Measurements from ENCODE around the gene CRTC1. TPM values are rescaled to one million over a fixed set of nuclear protein-coding genes. Genes with fewer than 3 reads are reported as not detected.

Gene CRTC1
- total RNA-seq, 1 donor from 2014 or later, result 8.8 TPM

DNA sequence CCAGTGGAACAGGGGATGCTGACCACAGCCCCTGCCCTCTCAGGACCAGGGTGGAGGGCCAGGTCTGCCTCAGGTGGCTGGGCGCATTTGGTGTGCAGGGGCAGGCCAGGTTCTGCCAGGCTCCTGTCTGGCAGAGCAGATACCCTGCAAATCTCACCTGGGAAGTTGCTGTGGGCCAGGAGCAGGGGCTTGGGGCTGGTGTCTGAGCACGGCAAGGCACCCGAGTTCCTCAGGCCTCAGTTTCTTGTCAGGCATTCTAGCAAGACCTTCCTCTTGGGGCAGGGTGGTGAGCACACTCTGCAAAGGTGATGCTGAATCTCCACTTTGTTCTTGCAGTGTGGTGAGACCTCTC, 1.1 kb downstream of the CRTC1 start:
- DNase-seq (ENCODE audit: low spot score), result no peak
- intact Hi-C loops (cut with DNase I), result loop anchor here (5.0 kb wide), 1 partner anchor 148 kb away; the partner anchor contains the start of gene UPF1

DNA sequence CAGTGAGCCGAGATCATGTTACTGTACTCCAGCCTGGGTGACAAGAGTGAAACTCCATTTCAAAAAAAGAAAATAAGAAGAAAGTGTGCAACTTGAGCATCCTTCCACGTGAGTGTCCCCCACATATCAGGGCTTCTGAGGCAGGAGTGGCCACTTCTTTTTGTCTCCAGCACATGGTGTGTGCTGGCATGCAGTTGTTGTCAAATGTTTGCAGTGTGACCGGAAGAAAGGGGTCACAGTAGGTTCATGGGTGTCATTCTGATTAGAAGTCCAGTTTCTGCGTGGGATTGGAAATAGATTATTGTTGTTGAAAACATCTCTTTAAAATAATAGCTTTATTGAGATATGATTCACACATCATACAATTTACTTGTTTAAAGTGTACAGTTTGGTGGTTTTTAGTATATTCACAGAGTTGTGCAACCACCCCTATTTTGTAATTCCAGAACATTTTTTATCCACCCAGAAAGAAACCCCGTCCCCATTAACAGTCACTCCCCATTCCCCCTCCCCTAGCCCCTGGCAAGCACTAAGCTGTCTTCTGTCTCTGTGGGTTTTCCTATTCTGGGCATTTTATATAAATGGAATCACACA, 2.2 kb downstream of the CRTC1 start:
- intact Hi-C loops (cut with DNase I), result no loop called here

DNA sequence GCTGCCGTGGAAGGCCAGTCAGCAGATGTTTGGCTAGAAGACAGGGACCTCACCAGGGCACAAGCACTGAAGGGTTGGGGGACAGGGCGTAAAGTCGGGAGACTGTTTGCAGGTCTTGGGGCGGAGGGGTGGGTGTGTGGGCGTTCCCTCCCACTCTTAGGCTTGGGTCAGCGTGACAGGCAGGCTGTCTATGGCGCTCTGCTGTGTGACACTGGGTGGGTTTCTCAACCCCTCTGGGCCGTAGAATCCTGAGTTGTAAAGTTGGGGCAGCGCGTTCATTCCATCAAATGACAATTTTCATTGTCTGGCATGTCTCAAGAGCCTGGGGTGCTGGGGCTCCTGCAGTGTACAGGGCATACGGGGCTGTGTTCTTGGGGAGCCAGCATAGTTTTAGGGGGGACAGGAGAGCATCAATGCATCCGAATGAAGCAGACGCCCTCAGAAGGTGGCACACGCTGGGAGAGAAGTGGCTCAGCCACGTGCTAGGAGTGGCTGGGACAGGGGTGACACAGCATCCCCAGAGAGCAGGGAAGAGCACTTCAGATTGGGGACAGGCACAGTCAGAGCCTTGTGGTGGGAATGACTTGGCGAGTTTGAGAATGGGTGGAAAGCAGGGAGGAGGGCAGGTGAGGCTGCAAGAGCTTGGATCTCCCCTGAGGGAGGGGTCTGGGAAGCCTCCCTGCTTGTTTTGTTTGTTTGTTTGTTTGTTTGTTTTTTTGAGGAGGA, 4.4 kb downstream of the CRTC1 start:
- DNase-seq (ENCODE audit: low spot score), result no peak
- intact Hi-C loops (cut with DNase I), result no loop called here

More for the DNA sequence above, 2.2 kb downstream of the CRTC1 start:
- no peak for DNase-seq (ENCODE audit: low spot score)

DNA sequence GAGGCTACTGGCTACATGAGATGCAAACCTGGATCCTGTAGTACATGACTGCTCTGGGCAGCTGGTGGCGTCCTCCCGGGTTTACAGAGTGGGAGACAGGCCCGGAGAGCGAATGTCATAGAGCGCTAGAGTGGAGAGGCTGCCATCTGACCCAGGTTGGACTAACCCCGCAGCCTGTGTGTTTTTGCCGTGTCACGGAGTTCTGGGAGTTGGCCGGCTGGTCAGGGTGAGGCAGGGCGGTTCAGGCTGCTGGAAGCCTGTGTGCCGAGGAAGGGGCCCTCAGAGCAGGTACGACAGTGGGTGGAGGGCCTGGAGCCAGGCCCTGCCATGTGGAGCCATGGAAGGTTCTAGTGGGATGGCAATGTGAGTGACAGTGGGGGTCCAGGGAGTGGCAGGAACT, 12.5 kb downstream of the CRTC1 start:
- DNase-seq (ENCODE audit: low spot score), result no peak

DNA sequence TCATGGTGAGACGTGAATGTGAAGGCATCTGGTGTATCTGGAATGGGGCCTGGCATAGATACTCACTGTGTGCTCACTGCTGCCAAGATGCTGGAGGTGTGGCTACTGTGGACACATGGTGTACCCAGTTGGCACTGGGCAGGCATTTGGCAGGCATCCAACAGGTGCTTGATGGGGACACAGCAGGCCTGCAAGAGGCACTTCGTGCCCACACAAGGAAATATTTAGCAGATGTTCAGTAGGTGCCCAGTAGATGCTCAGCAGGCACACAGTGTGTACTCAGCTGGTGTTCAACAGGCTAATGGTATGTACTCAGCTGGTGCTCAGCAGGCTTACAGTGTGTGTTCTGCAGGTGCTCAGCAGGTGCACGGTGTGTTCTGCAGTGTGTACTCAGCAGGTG, 14.2 kb downstream of the CRTC1 start:
- intact Hi-C loops (cut with DNase I), result no loop called here
- no peak for DNase-seq (ENCODE audit: low spot score)

More for the DNA sequence above, 12.5 kb downstream of the CRTC1 start:
- intact Hi-C loops (cut with DNase I), result no loop called here

DNA sequence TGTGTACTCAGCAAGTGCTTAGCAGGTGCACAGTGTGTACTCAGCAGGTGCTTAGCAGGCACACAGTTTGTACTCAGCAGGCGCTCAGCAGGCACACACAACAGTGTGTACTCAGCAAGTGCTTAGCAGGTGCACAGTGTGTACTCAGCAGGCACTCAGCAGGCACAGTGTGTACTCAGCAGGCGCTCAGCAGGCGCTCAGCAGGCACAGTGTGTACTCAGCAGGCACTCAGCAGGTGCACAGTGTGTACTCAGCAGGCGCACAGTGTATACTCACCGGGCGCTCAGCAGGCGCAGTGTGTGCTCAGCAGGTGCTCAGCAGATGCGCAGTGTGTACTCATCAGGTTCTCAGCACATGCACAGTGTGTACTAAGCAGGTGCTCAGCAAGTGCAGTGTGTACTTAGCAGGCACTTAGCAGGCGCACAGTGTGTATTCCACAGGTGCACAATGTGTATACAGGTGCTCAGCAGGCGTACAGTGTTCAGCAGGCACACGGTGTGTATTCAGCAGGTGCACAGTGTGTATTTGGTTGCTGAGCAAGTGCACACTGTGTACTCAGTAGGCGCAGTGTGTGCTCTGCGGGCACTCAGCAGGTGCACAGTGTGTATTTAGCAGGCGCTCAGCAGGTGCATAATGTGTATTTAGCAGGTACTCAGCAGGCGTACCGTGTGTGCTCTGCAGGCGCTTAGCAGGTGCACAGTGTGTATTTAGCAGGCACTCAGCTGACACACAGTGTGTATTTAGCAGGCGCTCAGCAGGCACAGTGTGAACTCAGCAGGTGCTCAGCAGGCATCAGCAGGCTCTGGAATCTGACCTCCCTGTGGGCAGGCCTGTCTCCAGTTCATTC, 15.1 kb downstream of the CRTC1 start:
- intact Hi-C loops (cut with DNase I), result no loop called here
- DNase-seq (ENCODE audit: low spot score), result no peak

DNA sequence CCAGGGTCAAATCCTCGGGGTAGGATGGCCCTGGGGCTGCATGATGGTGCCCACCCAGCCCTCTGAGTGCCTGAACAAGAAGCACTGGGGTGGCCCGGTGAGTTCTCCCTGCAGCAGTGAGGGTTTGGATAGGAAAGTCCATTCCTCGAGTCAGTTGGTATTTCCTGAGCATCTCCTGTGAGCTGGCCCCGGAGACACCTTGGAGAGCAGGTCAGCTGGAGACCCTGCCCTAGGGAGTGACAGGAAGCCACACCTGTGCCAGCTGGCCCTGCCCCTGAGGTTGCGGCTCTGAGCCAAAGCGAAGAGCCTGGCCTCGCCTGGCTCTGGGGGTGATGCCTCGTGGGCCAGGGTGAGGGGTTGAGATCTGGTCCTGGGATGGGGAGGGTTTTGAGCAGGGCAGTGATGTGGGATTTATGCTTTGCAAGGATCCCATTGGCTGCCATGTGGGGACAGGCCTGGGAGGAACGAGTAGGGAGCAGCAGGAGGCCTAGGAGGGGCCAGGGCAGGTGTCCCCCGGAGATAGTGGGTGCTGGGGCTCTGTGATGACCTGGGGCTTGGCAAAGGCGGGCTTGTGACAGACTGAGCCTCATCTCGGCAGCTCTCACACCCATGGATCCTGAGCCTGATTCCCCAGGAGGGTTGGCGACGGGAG, 16.0 kb downstream of the CRTC1 start:
- intact Hi-C loops (cut with DNase I), result no loop called here
- DNase-seq (ENCODE audit: low spot score), result no peak

DNA sequence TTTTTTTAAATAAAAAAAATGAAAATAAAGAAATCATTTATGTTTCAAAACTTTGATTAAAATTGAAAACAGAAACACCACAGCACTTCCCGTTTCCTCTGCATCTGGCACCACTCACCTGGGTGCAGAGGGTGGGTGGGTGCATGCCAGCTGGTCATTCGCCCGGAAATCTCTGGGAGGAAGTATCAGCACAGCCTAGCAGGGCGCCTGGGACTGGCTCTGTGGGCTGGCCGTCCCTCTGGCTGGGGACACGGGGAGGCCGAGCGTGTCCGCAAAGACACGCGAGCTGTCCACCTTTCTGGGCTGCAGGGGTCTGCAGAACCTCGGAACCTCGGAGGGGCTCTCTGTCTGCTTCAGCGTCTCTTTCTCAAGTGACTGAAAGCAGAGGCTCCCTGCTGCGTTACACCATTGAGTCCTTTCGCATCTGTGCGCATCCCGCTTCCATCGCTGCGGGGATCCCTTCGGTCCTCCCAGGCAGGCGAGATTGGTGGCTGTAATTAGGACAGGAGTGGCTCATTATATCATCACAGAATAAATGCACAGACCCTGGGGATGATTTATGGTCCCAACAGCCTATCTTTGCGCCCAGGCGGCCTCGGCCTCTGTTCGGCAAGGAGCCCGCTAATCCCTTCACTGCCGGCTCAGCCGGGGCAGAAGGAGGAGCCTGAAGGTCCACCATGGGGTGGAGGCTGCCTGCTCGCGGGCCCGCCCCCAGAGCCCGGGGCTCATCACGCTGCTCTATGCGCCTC, 17.2 kb downstream of the CRTC1 start:
- intact Hi-C loops (cut with DNase I), result no loop called here
- DNase-seq (ENCODE audit: low spot score), result peak; percentile 85

DNA sequence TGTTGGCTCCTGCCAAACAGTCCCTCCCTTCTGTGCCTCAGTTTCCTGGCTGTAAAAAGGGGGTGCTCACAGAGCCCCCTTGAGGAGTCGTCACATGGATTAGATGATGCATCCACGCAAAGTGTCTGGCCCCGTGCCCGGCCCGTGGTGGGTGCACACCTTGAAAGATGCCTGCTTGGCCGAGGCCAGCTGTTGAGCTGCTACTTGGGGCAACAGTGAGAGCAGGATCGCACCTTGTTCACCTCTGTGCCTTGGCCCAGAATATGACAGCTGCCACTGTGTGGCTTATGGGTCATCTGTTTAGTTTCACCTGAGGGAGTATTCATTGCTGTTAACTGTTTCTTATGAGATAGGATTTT, 17.7 kb downstream of the CRTC1 start:
- intact Hi-C loops (cut with DNase I), result no loop called here

DNA sequence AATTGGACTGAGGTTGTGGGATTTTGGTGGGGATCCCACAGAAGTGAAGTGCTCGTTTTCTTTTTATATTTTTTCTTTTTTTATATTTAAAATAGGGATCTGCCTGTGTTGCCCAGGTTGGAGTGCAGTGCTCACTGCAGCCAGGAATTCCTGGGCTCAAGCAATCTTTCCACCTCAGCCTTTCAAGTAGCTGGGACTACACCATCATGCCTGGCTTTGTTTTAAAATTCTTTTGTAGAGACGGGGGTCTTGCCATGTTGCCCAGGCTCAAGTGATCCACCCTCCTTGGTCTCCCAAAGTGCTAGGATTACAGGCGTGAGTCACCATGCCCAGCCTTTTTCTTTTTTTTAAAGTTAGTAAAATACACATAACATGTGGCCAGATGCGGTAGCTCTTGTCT, 20.6 kb downstream of the CRTC1 start:
- DNase-seq (ENCODE audit: low spot score), result no peak
- intact Hi-C loops (cut with DNase I), result no loop called here

More for the DNA sequence above, 17.7 kb downstream of the CRTC1 start:
- DNase-seq (ENCODE audit: low spot score), result no peak

DNA sequence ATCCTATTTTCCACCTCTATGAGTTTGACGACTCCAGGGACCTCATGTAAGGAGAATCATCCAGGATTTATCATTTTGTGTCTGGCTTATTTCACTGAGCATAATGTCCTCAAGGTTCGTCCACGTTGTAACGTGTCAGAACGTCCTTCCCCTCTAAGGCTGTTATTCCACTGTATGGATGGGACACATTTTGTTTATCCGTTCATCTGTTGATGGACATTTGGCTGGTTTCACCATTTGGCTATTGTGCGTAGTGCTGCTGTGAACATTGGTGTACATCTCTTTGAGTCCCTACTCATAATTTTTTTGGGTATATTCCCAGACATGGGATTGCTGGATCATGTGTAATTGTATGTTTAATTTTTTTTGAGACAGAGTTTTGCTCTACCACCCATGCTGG, 21.5 kb downstream of the CRTC1 start:
- DNase-seq (ENCODE audit: low spot score), result no peak
- intact Hi-C loops (cut with DNase I), result no loop called here

DNA sequence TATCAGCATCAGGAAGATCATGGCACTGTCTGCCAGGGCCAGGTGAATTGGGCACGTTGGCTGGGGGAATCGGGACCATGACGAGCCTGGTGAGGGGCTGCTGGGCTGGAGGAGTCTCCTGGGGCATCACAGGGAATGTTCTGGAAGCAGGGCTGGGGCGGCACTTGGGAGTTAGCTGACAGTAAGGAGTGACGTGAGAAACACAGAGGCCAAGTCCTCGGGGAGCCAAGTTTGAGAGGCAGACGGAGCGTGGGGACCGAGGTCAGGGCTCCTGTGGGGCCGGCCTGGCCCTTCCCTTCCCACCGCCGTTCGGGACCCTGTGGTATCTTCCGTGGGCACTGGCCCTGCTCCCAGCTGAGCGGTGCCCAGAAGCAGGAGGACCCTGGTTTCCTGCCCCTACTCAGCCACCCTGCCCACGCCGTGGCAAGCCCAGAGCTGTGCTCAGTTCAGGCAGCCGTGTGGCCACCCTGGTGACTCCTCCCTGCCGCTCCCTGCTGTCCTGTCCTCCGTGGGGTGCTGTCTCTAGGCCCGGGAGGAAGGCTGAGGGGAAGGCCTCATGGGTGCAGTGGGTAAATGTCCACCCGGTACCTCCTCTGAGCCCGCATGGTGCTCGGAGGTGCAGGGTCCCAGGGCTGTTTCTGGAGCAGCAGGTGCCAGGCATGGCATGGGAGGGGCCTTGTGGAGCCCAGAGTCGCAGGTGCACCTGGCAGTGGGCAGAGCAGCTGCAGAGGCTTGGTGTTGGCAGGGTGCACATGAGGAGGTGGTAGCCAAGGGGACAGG, 25.2 kb downstream of the CRTC1 start:
- no peak for DNase-seq (ENCODE audit: low spot score)
- intact Hi-C loops (cut with DNase I), result no loop called here

DNA sequence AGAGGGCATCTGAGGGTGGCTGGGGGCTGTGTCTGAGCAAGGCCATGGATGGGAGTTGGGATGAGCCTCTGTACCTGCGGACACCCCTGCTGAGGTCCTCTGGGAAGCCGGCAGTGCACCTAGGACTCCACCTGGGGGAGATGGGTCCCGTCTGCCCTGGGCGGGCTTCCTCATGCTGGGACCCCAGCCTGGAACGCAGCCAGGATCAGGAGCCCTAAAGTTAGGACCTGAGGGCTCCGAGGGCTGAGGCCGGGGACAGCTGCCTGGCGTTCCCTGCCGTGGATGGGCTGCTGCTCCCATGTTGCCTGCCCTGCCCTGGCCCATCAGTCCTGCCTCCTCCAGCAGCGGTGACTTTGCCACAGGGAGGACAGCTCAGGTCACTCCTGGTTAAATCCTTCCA, 26.1 kb downstream of the CRTC1 start:
- intact Hi-C loops (cut with DNase I), result no loop called here
- DNase-seq (ENCODE audit: low spot score), result no peak

DNA sequence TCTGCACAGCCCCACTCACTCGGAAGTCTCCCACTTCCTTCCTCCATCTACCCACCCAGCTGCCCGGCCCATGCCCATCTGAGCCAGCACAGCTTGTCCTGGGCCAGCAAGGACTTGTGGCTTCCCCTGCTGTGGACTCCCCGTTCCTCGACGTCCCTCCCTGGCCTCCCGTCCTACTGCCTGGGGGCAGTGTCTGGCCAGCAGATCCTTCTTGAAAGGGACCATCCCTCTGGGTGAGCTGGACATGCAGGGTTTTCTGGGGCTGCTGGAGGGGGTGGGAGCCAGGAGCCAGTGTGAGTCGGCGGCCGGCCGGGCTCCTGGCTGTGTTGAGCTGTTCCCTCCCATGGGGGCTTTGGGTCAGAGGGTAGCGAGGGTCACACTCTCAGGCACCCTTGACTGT, 26.7 kb downstream of the CRTC1 start:
- intact Hi-C loops (cut with DNase I), result no loop called here
- no peak for DNase-seq (ENCODE audit: low spot score)

DNA sequence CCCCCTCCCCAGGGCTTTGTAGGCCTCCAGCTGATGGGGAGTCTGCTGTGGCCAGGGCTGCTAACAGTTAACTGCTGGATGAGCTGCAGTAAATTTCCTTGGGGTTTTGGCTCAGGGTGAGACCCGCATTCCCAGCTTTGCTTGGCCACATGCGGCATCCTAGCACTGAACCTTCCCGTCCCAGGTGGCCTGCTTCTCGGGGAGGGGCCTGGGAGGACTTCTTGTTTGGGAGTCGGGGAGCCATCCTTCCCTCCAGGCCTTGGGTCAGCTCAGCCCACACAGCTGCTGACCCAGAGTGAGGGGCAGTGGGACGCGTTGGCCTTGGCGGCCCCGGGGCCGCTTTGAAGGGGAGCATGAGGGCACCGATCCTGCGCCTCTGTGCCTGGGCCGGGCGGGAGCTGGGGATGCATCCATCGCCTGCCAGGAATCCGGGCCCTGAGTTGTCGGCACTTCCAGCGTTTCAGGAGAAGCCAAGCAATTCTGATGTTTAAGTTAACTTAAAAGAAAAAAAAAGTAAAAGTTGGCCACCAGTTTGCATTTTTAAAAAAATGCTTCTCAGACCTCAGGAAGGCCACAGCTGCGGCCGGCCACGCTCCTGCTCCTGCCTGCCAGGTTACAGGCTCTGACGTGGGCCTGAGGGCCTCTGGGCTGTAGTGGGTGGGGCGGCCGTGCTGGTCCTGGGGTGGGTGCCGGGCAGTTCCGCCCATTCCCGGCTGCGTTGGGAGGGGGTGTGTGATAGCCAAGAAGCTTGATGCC, 27.7 kb downstream of the CRTC1 start:
- intact Hi-C loops (cut with DNase I), result no loop called here

DNA sequence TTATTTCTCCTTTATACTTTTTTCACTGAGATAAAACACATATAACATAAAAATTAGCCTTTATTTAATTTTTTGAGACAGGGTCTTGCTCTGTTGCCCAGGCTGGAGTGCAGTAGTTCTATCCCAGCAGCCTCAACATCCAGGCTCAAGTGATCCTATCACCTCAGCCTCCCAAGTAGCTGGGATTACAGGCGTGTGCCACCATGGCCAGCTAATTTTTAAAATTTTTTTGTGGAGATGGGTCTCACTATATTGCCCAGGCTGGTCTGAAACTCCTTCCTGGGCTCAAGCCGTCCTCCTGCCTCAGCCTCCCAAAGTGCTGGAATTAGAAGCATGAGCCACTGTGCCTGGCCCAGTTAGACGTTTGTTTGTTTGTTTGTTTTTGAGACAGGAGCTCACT, 28.4 kb downstream of the CRTC1 start:
- no peak for DNase-seq (ENCODE audit: low spot score)
- intact Hi-C loops (cut with DNase I), result no loop called here

More for the DNA sequence above, 27.7 kb downstream of the CRTC1 start:
- DNase-seq (ENCODE audit: low spot score), result no peak

DNA sequence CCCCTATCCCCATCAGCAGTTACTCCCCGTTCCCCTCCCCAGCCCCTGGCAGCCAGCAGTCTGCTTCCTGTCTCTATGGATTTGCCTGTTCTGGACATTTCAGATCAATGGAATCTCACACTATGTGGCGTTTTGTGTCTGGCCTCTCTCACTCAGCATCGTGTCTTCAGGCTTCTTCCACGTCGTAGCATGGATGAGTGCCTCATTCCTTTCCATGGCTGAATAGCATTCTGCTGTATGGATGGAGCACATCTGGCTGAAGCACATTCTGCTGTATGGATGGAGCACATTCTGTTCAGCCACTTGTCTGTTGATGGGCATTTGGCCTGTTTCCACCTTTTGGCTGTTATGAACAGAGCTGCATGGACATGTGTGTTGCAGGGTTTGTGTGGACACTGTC, 29.5 kb downstream of the CRTC1 start:
- intact Hi-C loops (cut with DNase I), result no loop called here
- no peak for DNase-seq (ENCODE audit: low spot score)

DNA sequence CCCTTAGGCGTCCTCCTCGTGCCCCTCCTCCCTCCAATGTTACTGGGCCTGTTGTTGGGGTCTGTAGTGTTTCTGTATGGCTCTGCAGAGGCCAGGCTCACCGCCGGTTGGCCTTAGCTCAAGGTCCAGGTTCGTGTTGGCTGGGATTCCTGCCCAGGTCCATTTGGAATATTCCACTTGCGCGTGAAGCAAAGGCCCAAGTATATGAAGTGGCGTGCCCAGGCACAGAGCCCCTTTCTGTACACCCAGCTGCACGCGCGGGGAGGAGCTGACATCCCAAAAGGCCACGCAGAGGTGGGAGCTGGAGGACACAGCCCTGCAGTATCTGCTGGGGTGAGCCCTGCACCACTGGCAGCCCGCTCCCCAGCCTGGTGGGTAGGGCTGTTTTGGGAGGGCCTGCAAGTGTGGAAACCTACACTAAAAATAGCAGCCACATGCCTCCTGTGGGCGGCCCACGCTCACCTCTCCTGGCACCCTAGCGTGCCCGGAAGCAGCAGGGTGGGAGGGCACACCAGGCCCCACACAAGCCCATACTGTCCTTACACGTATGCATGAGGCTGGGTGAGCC, 30.2 kb downstream of the CRTC1 start:
- intact Hi-C loops (cut with DNase I), result no loop called here
- DNase-seq (ENCODE audit: low spot score), result no peak
